ENCODE data around the gene ANAPC2. TPM values are rescaled to one million over a fixed set of nuclear protein-coding genes. Genes with fewer than 3 reads are reported as not detected.

Gene ANAPC2
- total RNA-seq, 2 donors from 2014 or later, result 32.5 to 64.5 TPM

DNA sequence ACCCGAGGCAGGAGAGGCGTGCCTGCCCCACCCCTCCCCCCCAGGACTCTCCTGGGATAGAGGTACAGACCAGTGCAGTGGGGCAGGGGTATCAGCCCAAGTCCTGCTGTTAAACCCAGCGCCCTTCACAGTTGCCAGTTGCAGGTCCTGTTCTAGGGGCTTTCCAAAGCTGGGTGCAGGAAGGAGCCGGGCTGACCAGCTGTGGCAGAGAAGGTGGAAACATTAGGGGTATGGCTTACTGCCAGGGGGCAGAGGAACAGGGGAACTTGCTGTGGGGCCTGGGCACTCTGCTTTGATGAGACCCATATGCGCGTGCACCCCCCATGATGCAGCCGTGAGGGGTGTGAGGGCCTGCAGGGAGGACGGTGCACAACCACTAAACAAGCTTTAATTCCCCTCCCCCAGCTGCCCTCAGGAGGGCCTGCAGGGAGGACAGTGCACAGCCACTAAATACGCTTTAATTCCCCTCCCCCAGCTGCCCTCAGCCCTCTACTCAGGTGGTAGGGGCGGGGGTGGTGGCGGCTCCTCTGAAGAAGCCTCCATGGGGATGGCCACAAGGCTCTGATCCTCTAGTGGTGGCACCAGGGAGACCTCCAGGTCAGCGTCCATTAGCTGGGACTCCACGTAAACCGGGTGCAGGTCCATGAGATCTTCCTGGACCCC is 17.7 kb downstream of the ANAPC2 start:
- no peak for DNase-seq (ENCODE audit: low spot score)
- TF ChIP-seq POLR2A (IDR thresholded peaks at IDR 0.05), result no peak
- TF ChIP-seq POLR2AphosphoS5 (IDR thresholded peaks at IDR 0.05), result no peak
- TF ChIP-seq, protein P1, sequence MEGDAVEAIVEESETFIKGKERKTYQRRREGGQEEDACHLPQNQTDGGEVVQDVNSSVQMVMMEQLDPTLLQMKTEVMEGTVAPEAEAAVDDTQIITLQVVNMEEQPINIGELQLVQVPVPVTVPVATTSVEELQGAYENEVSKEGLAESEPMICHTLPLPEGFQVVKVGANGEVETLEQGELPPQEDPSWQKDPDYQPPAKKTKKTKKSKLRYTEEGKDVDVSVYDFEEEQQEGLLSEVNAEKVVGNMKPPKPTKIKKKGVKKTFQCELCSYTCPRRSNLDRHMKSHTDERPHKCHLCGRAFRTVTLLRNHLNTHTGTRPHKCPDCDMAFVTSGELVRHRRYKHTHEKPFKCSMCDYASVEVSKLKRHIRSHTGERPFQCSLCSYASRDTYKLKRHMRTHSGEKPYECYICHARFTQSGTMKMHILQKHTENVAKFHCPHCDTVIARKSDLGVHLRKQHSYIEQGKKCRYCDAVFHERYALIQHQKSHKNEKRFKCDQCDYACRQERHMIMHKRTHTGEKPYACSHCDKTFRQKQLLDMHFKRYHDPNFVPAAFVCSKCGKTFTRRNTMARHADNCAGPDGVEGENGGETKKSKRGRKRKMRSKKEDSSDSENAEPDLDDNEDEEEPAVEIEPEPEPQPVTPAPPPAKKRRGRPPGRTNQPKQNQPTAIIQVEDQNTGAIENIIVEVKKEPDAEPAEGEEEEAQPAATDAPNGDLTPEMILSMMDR (IDR thresholded peaks at IDR 0.05), result no peak
- no peak overlapping the region for H3K4me3 ChIP-seq
- H3K4me1 ChIP-seq (replicated peaks), result peaks cover 45% of the 10 kb centered on the region
- peak overlapping the region; percentile 69 to 79 for H3K27ac ChIP-seq
- WGBS, result 50% methylated on average over 13 of the region's 14 CpGs
- H3K9me3 ChIP-seq, result no peaks in the 10 kb centered on the region
- intact Hi-C loops (cut with DNase I), result no loop called here
- H3K36me3 ChIP-seq, result no peaks in the 10 kb centered on the region
- no peaks in the 10 kb centered on the region for H3K27me3 ChIP-seq (replicated peaks; ENCODE audit: insufficient read depth)

DNA sequence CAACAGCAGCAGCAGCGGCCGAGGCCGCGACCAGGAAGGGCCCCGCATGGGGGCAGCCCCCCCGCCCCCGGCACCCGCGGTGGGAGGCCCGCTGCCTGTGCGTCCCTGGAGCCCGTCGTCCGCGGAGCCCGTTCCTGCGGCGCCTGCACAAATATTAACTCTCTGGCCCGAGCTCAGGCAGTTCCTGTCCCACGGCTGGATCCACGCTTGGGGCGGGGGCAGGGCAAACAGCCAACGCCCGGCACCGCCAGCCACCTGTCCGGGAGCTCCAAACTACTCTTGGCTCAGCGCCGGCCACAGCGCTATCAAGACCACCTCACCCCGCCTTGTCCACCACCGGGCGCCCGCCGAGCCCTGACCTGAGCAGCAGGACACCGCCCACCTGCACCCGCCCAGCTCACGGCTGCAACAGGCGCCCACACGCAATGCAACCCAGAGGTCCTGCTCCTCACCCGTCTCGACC is 18.4 kb downstream of the ANAPC2 start, which contains the start of gene LRRC26:
Gene LRRC26, minus strand, starts transcription at position 156 of the 463 bp plus-strand sequence. Its CDS starts 108 bp downstream, at position 48.
- 2% methylated on average over 29 of the region's 41 CpGs for WGBS
- H3K36me3 ChIP-seq, result no peaks in the 10 kb centered on the region
- H3K9me3 ChIP-seq, result no peaks in the 10 kb centered on the region
- intact Hi-C loops (cut with DNase I), result no loop called here
- TF ChIP-seq POLR2AphosphoS5 (IDR thresholded peaks at IDR 0.05) (peak; percentile 28), POLR2A (IDR thresholded peaks at IDR 0.05) (no peak)
- H3K4me1 ChIP-seq (replicated peaks), result peaks cover 45% of the 10 kb centered on the region
- peak; percentile 51 for DNase-seq (ENCODE audit: low spot score)
- peak within 1 kb of the TSS; percentile 69 to 79 for H3K27ac ChIP-seq
- H3K27me3 ChIP-seq (replicated peaks; ENCODE audit: insufficient read depth), result peaks cover 3% of the 10 kb centered on the region
- peak within 1 kb of the TSS; percentile 40 to 58 for H3K4me3 ChIP-seq

DNA sequence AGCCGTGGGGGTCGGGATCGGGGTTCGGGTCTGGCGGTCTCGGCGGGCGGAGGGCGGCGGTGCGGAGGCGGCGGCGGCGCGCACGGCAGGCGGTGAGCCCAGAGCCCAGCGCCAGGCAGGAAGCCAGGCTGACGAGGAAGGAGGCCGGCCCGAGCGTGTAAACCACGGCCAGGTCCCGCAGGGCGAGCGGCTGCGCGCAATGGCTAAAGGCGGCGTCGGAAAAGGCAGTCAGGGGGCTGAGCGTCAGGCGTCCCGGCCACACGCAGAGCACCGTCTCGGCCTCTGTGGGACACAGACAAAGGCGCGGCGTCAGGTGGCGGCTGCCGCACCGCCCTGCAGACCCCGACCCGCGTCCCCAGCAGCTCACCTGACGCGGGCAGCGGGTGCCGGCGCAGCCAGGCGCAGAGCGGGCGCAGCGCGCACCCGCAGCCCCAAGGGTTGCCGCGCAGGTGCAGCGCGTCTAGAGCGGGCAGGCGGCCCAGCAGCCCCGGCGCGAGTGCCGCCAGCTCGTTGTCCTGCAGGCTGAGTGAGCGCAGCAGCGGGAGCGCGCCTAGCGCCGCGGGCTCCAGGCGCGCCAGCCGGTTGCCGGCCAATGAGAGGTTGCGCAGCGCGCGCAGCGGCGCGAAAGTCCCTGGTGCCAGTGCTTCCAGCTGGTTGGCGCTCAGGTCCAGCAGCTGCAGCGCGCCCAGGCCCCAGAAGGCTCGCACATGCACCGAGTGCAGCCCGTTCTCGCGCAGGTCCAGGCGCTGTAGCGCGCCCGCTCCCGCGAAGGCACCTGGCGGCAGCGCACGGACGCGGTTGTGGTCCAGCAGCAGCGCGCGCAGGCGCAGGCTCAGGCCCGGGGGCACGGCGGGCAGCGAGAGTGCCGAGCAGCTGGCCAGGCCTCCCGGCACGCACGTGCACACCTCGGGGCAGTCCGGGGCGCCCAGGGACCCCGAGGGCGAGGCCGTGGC is 19.2 kb downstream of the ANAPC2 start:
- intact Hi-C loops (cut with DNase I), result no loop called here
- H3K4me3 ChIP-seq, result peak overlapping the region; percentile 40 to 58
- peaks cover 3% of the 10 kb centered on the region for H3K27me3 ChIP-seq (replicated peaks; ENCODE audit: insufficient read depth)
- peak overlapping the region; percentile 26 to 79 for H3K27ac ChIP-seq
- TF ChIP-seq, protein P1 (IDR thresholded peaks at IDR 0.05), result peak in 1 of 4 experiments; percentile 27
- no peak for TF ChIP-seq POLR2AphosphoS5 (IDR thresholded peaks at IDR 0.05)
- no peaks in the 10 kb centered on the region for H3K36me3 ChIP-seq
- WGBS, result under 1% methylated on average over 72 of the region's 124 CpGs
- H3K9me3 ChIP-seq, result no peaks in the 10 kb centered on the region
- peaks cover 43% of the 10 kb centered on the region for H3K4me1 ChIP-seq (replicated peaks)
- DNase-seq (ENCODE audit: low spot score), result peak; percentile 56

DNA sequence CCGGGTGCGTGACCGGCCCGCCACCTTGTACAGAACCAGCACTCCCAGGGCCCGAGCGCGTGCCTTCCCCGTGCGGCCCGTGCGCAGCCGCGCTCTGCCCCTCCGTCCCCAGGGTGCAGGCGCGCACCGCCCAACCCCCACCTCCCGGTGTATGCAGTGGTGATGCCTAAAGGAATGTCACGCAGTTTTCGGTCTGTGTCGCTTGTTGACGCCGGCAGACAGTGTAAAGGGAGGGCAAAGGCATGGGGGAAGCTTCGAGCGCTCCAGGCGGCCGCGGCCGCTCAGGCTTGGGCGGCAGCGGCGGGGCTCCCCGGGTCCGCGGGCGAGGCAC is 19.8 kb downstream of the ANAPC2 start:
- peaks cover 3% of the 10 kb centered on the region for H3K27me3 ChIP-seq (replicated peaks; ENCODE audit: insufficient read depth)
- no peak for DNase-seq (ENCODE audit: low spot score)
- H3K4me3 ChIP-seq, result peak overlapping the region; percentile 40 to 58
- 0% methylated on average over 30 of the region's 36 CpGs for WGBS
- H3K36me3 ChIP-seq, result no peaks in the 10 kb centered on the region
- TF ChIP-seq POLR2AphosphoS5 (IDR thresholded peaks at IDR 0.05) (no peak), POLR2A (IDR thresholded peaks at IDR 0.05) (no peak)
- TF ChIP-seq, protein P1 (IDR thresholded peaks at IDR 0.05), result no peak
- H3K4me1 ChIP-seq (replicated peaks), result peaks cover 37% of the 10 kb centered on the region
- intact Hi-C loops (cut with DNase I), result no loop called here
- H3K27ac ChIP-seq, result peak overlapping the region; percentile 26 to 79
- H3K9me3 ChIP-seq, result no peaks in the 10 kb centered on the region

Data from prostate gland (tissue), 2 donors.